ENCODE results near the gene MBTPS2. TPM values are rescaled to one million over a fixed set of nuclear protein-coding genes. Genes with fewer than 3 reads are reported as not detected.
"Not testable (repeated sequence)": the region's sequence is repeated elsewhere in the genome, so short reads cannot be mapped to it uniquely, and the experiment has no call there.

MBTPS2 gene
- total RNA-seq, 1 donor from 2014 or later: 11.5 TPM

DNA sequence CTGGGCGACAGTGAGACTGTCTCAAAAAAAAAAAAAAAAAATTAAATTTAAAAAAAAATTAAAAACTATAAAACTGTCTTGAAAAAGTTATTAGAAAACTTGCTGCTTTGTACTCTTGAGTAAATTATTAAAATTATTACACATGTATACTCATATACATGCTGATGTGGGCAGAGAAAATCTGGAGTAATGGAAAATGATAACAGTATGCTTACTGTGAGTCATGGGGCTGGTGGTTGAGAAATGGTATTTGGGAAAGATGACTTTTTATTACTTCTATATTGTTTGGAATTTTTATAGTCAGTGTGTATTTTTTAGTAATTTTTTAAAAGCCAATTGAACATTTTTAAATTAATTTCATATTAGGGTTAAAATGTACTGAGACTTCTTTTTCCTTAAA, 23.8 kb downstream of the MBTPS2 start:
- no peak for DNase-seq

DNA sequence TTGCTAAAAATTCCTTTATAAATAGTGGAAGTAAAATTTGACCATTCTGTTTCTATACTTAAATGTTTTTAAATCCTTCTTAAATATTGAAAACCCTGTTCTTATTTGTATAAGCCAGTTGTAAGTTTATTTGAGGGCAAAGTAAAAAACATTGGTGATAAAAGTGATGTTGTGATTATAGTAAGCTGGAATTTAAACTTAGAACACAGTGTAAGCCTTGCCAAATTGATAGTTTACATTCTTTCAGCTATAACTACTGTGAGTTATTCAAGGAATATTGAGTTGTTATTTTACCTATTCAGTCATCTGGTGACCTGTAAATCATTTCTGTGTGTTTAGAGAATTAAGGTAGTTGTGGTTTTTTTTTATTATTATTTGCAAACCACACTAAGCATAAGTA, 26.0 kb downstream of the MBTPS2 start:
- DNase-seq: no peak

DNA sequence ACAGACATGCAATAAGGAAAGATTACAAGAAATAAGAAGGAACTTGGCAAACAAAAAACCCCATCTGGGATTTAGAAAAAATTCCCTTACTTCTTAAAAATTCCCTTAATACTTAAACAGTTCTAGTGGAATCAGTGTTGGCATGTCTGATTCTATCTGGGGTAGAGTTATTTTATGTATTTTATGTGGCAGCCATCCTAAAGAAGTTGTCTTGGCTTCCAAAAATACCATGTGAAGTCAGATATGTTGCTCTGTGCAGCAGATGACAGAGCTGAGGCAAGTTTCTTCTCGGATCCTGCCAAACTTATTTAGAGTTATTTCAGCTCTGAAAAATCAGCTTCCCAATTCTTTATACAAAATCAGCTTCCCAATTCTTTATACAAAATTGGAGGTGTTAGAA, 31.1 kb downstream of the MBTPS2 start:
- peak; percentile 35 for DNase-seq

DNA sequence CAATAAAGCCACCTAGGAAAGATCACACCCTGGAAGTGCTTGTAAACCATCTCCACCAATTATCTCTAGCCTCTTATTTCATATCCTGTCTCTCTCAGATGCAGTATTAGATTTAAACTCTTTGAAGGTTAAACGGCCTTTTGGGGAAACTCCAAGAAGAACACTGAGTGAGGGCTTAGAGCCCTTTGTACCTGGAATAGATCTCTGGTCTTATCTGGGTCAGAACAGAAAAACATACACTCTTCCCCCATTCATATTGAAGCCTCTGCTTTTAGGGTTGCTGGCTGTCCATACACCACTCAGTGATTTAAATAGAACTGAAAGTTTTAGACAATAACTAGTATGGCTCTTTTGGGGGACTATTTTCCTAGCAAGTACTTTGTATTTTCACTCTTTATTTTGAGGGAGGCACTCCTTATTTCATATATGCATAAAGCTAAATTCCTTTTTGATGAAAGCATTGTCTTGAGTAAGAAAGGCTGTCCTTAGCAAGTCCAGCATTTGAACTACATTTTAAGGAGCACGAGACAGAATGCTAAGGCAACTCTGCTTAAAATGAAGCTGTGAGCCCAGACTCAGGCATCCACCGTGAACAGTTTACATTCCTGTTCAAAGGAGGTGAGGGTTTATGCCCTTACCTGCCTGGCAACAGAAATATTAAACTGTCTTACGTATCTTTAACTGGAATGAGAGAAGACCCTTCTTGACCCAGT, 33.8 kb downstream of the MBTPS2 start:
- no peak for DNase-seq

DNA sequence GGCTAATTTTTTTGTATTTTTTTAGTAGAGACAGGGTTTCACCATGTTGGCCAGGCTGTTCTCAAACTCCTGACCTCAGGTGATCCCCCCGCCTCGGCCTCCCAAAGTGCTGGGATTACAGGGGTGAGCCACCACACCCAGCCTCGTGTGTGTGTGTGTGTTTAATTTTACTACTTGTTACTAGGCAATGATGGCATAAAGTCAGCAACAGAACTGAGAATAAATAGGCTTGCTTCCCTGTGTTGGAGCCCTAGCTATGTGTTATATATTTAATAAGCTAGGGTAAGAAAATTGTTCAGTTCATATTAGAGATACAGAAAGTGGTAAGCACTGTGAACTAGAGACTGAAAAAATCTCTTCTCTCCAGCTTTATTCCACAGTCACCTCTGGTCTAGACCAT, 34.8 kb downstream of the MBTPS2 start:
- DNase-seq: not testable (repeated sequence)

DNA sequence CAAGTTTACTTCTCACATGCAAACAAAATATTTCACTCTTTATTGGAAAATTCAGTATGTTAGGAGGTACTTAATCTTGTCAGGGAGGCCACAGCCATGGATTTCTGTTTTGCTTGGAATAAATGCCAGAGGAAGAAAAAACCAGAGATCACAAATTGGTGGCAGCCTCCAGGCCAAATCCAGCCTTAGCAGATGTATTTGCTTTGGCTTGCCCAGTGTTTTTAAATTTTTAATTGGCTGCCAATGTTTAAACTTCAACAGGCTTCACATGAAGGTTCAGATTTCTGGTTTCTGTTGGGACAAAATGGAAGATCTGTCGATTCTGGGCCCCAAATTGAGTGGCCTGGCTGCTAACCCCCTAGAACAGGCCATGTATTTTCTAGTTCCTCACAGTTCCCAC, 35.6 kb downstream of the MBTPS2 start:
- DNase-seq: no peak

DNA sequence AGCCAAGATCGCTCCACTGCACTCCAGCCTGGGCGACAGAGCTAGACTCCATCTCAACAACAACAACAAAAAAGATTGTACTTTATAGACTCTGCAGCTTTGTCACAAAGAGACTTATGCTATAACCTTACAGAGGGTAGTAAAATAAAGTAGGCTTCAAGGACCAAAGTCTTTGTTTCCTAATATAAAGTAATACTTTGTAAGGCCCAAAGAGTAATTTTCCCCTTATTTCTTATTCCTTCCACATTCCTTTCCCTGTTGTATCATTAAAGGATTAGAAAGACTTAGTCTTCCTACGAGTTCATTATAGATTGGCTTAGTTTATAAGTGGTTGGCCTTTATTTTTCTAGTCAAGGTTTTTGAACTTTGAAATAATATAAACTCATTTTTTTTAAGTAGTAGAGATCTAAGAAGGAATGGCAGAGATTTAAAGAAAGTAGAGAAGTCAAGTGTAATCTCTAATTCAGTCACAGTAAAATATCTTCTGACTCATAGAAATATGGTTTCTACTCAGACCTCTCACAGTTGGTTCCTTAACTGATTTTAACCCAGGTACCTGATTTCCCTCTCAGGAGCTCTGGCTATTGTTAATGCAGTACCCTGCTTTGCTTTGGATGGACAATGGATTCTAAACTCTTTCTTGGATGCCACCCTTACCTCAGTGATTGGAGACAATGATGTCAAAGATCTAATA, 42.6 kb downstream of the MBTPS2 start:
- DNase-seq: no peak

DNA sequence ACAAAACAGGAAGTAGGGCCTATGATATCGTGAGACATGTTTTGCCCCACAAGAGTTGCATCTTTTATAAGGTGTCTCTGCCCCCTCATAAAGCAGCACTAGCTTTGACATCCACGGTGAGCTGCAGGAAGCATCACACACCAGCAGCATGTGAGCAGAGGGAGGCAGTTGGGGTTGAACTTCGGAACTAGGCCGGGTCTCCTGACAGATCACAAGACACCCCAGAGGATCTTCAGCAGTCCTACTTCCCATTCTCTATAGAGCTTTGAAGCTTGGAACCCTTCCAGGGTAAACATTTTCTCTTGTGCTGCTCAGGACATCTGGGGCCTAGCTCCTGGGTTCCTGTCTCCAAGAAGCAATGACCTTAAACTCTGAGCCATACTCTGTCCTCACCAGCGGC, 43.8 kb downstream of the MBTPS2 start:
- DNase-seq: no peak

DNA sequence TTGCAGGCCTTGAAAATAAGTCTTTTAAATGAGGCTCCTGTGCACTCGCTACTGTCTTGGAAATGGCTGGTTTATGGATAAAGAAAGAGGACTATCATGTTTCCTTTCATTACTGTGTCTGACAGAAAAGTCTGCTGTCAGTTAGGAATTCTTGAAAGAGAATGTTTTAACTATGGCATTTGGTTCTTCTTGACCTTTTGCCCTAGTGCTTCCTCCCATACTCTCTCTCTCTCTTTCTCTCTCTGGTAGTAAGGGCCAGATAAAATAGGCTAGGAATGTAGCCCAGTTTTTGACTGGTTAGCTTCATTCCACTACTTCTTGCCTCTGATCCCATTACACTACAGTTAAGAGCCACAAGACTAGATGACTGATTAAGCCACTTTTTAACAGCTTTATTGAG, 46.2 kb downstream of the MBTPS2 start:
- no peak for DNase-seq

DNA sequence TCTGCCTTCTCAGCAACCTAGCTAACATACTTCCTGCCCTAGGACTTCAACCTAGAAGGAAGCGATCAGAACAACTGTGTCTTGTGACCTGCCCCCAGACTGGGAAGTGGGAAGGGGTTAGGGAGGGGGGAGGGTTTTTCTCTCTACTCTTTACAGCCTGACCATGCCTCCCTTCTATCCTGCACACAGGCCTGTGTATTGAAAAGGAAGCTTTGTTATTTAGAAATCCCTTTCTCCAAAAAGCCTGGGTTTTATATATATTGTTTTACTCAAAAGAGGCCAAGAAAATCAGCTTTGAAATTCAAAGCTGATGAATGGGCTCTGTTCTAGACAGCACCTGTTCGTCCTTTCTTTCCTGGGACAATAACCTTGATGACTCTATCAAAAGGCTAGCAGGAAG, 65.9 kb downstream of the MBTPS2 start:
- no peak for DNase-seq

DNA sequence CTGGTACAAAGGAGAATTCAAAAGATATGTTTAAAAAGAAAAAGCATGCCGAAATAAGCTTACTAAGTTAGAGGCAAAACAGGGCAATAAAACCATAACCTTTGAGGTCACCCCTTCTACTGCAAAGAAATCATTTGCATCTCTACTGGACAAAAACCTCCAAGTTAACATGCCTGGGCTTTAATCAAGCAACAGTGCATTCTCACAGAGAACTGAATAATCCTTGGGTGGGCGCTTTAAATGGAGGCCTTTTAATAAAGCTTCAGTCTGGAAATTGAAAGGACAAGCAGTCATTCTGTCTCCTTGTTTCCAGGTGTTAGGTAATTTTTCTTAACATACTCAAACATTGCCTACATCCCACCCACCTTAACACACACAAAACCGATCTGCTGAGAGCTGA, 66.5 kb downstream of the MBTPS2 start:
- no peak for DNase-seq

DNA sequence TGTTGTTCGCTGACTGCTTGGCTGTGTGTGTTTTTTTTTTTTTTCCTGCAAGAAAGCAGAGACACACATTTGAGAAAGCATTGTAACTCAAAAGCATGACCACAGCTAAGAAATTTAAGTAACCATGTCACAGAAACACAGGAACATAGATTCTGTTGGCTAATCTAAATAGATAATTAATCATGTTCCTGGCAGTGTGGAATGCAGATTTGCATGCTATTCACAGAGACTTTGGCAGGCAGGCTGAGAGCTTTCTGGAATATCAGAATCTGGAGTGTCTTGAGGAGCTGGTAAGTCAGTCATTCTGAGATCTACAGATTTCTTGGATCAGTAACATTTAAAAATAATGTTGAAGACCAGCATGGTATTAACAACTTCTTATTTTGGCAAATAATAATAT, 67.8 kb downstream of the MBTPS2 start:
- no peak for DNase-seq

DNA sequence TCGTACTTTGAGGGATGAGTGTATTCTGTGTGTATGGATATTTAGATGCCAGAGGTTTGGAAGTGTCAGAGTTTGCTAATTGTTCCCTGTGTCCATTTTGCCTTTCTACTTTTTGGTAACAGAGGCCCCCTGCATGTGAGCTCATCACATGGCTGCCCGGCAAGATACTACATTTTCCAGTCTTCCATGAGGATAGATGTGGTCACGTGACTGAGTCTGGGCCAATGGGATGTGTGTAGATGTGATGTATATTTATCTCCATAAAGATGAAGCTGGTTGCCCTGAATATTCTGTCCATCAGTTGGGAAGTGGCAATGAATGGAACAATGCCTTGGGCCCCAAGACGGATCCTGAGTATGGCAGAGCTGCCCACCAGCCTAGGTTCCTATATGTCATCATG, 72.1 kb downstream of the MBTPS2 start:
- DNase-seq: no peak

DNA sequence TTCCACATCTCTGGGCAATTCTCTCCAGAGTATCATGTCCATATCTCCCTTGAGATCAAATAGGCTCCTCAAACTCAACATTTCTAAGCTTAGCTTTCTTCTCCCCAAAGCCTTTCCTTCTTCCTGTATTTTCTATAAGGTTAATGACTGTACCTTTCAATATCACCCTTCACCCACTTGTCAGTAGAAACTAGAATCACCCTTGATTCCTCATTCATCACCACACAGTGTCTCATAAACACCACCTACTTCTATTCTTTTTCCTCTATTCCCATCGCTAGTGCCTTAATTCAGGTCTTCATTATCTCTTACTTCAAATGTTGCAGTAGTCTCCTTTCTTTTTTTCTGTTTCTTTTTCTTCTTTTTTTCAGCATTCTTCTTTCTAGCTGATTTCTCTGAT, 72.8 kb downstream of the MBTPS2 start:
- DNase-seq: no peak

DNA sequence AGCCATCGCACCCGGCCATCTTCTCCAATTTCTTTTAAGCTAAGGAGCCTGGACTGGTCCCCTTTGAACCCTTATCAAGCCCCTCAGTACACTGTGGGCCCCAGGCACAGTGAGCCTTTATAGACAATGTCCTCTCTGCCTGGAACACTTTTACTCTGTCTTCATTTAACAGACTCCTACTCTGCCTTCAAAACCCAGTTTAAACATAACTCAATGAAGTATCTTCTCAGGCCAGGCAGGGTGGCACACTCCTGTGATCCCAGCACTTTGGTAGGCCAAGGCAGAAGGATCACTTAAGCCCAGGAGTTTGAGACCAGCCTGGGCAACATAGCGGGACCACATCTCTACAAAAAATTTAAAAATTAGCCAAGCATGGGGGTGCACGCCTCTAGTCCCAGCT, 73.6 kb downstream of the MBTPS2 start:
- no peak for DNase-seq

DNA sequence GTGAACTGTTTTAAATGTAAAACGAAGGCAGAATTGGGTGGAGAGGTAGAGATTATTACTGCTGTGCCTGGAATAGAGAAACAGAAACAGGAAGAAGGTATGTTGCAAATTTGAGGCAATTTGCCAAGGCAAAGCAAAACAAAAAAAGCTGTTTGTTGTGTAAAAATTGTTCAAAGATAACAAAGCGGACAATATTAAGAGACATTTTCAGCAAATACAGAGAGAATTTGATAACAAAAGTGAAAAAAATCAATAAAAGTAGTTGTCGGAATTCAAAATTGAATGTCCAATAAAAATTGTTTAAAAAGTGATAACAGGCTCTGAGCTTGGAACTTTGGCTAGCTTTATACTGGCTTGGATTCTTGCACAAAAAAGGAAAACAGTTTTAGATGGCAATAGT, 86.7 kb downstream of the MBTPS2 start:
- no peak for DNase-seq

DNA sequence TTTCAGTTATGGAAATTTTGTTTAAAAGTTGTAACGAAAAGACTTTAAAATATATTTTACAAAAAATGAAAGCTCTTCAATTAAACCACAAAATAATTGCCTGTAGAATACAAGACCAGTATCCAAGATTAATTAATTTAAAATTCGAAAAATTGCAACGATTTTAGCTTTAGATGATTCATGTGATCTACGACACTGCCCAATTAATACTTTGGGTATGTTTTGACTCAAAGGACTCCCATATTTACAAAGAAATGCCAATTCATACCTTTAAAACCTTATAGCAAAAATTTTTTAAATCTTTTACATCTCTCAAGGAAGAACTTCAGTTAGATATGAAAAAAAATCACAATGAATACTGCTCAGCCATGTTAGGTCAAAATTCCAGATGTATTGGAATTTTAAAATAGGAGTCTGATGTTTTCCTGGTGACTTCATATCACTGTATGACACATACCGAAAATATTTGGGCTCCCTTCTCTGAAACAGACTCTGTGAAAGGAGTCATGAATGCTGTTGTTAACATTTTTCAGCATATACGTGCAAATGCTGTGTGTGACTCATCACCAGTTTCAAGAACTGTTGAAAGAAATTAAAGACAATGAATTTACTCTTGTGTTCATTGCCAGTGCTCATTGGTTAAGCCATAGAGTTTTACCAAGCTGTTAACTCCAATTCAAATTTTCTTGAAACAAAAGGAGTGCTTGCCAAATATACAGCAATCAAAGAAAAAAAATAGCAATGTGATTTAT, 87.3 kb downstream of the MBTPS2 start:
- peak; percentile 66 for DNase-seq

DNA sequence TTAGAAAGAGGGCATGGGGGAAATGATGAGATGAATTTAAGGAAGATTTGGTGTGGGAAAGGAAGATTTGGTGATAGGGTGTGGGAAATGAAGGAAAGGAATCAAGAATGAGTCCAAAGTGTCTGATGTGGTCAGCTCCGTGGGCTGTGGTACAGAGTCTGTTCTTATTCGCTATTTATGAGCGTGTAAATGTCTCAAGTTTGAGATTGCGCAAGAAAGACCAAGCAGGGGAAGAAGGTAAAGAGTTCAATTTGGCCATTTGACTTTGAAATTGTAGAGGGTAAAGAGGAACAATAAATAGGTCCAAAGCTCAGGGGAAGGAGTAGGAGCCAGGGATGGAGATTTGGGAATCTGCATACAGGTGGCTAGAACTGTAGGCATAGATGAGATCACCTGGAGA, 89.8 kb downstream of the MBTPS2 start:
- no peak for DNase-seq

DNA sequence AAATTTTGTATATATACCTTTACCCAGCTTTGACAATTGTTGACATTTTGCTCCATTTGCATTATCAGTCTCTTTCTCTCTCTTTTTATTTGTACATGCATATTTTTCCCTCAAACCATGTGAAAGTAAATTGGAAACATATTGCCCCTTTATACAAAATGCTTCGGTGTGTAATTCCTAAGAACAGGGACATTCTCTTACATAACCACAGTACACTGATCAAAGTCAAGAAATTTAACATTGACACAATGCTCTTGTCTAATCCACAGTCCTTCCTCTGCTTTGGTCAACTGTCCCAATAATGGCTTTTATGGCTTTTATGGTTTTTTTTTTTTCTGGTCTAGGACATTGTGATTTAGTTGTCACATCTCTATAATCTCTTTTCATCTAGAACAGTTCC, 91.6 kb downstream of the MBTPS2 start:
- DNase-seq: no peak

DNA sequence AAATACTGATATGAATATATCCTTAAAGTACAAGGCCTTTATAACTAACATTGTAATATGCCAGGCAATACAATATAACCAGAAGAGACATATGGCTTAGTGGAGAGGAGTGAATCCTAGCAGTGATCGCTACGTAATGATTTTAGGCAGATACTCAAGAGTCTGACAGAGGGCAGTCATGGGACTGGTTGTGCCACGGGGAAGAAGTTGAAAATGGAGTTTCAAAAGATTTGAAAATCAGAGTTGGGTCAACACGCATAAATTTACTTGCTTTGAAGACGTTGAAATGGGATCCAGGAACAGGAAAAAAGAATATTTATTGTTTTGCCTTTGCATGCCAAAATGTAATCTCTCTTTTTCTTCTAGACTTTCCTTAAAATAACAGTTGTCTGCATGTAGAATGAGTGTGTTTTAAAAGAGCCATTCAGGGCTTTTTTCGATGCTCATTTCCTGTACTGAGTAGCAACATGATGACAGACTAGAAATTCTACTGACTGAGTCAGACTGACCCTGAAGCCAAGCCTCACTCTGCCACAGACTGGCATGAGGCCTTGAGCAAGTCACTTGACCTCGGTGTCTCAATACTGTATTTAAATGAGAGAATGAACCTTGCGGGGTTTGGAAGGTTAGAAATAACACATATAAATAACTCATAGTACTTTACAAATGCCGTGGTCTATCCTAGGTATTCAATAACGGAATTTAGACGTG, 93.0 kb downstream of the MBTPS2 start:
- no peak for DNase-seq

DNA sequence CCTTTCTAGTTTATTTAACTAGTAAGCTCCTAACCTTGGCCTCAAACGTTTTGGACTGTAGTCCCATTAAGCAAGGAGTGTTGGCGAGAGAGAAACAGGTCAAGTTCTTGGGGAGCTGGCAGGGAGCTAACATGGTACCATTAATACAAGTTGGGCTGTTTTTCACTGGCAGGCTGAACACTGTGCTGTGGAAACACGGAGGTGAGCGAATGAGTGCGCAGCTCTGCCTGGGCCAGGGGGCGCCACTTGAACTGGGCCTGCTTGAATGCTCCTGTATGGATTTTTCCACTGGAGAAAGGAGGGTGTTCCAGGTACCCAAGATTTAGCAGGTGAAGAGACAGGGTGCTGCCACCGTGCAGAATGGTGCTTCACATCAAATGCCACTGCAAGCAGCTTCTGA, 93.7 kb downstream of the MBTPS2 start:
- no peak for DNase-seq

DNA sequence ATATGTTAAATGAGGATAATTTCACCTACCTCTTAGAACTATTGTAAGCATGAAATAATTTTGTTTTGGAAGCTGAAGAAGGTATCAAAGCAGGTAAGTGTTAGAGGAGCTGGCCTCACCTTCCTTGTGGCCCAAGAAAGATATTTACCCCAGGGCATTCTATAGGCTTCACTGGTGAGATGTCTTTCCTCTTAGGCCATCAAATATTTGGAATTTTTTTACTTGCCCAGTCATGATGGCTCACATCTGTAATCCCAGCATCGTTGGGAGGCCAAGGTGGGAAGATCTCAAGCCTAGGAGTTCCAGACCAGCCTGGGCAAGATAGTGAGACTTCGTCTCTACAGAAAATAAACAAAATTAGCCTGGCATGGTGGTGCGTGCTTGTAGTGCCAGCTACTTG, 95.0 kb downstream of the MBTPS2 start:
- DNase-seq: no peak
